Right renal cortex interstitium (tissue), 3 donors: Measurements from ENCODE around the gene MRPL39. TPM values are rescaled to one million over a fixed set of nuclear protein-coding genes. Genes with fewer than 3 reads are reported as not detected.
A peak's percentile ranks its signal among the peaks of the same experiment; 100 is the strongest.

Experiments
- DNase-seq, 3 donors: peaks; one replicate each; pipeline ENCODE4 v3.0.0-alpha.2; 2013; ENCODE audit warnings: low read depth in 3 of 3, low spot score in 2 of 3
- polyA plus RNA-seq, 3 donors: library from polyadenylated mRNA; unstranded; fragments of 120-200 nt; gene quantifications; one replicate each; pipeline ENCODE4 v1.2.1, GENCODE V29; 2013; ENCODE audit not compliant: insufficient read length in 3 of 3

Gene MRPL39
- polyA plus RNA-seq, 3 donors = 44.2 to 47.7 (median 45.6) TPM

GRCh38 chr21:25569711-25570110 is 37.6 kb downstream of the MRPL39 start:
- no peak for DNase-seq

- no peak for DNase-seq
Observed at GRCh38 chr21:25569084-25569483, 38.2 kb downstream of the MRPL39 start.

GRCh38 chr21:25568246-25568645 is 39.0 kb downstream of the MRPL39 start:
- DNase-seq = peak in 1 of 3 donors; percentile 64

GRCh38 chr21:25567472-25567871 is 39.8 kb downstream of the MRPL39 start:
- no peak for DNase-seq

GRCh38 chr21:25566645-25567044 is 40.6 kb downstream of the MRPL39 start:
- no peak for DNase-seq

- no peak for DNase-seq
Observed at GRCh38 chr21:25565272-25566211, 41.7 kb downstream of the MRPL39 start.

GRCh38 chr21:25564349-25564948 is 42.8 kb downstream of the MRPL39 start:
- DNase-seq = no peak

GRCh38 chr21:25563361-25564116 is 43.7 kb downstream of the MRPL39 start:
- DNase-seq = no peak

GRCh38 chr21:25562660-25563059 is 44.6 kb downstream of the MRPL39 start:
- DNase-seq = no peak

GRCh38 chr21:25561668-25562641 is 45.3 kb downstream of the MRPL39 start:
- DNase-seq = peak in 1 of 3 donors; percentile 32

GRCh38 chr21:25560891-25561290 is 46.4 kb downstream of the MRPL39 start:
- no peak for DNase-seq

- DNase-seq = no peak
Observed at GRCh38 chr21:25560271-25560685, 47.0 kb downstream of the MRPL39 start.

GRCh38 chr21:25559746-25560145 is 47.5 kb downstream of the MRPL39 start:
- DNase-seq = no peak

GRCh38 chr21:25558123-25558522 is 49.2 kb downstream of the MRPL39 start:
- DNase-seq = no peak

GRCh38 chr21:25557180-25557579 is 50.1 kb downstream of the MRPL39 start:
- DNase-seq = no peak

GRCh38 chr21:25556091-25556490 is 51.2 kb downstream of the MRPL39 start:
- DNase-seq = no peak

GRCh38 chr21:25555492-25555891 is 51.8 kb downstream of the MRPL39 start:
- no peak for DNase-seq

GRCh38 chr21:25552856-25553255 is 54.4 kb downstream of the MRPL39 start:
- DNase-seq = no peak

- DNase-seq = no peak
Observed at GRCh38 chr21:25551569-25551968, 55.7 kb downstream of the MRPL39 start.
